ENCODE data around the gene MPHOSPH9. TPM values are rescaled to one million over a fixed set of nuclear protein-coding genes. Genes with fewer than 3 reads are reported as not detected.
A peak's percentile ranks its signal among the peaks of the same experiment; 100 is the strongest.

Gene MPHOSPH9
- total and polyA plus RNA-seq, 2 donors (not counting 1 experiment from before 2014, with no cell fraction given), result 11.8 to 45.1 TPM

DNA sequence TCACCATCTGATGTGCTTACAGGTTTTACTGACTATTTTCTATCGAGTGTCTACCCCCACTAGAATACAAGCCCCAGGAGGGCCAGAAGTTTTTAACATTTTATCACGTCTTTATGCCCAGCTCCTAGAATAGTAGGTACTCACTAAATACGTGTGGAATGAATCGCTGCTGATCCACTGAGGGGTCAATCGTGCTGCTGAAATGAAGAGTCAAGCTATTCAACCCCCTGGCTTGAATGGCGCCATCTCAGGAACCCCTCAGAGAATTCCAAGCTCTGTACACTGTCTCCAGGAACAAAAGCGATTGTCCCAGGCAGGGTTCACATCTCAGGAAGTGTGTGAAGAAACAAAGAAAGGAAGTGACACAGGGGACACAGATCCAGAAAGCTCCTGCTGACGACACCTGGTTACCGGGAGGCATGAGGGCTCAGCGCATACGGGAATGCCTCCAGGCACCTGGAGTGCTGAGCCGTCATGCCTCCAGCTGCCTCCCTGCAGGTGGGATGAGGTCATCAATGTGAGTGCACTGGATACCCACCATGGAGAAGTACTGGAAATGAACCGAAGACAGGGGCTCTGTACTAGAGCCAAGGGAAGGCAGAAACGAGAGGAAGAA is 127.6 kb downstream of the MPHOSPH9 start:
- no peaks in the 10 kb centered on the region for H3K27me3 Mint-ChIP-seq

More for the DNA sequence above, 127.6 kb downstream of the MPHOSPH9 start:
- Histone ChIP-seq H3K27me3 (replicated peaks in 1 of 4; ENCODE audit: control extremely low read depth in 1 of 4, control insufficient read depth in 3 of 4, insufficient read depth in 4 of 4, low read length in 3 of 4) (no peaks in the 10 kb centered on the region), H2AFZ (ENCODE audit: insufficient read depth, low read depth, low read length, poor library complexity, severe bottlenecking) (no peak overlapping the region), H4K20me1 (ENCODE audit: control insufficient read depth, insufficient read depth, low read length, poor library complexity, severe bottlenecking) (no peaks in the 10 kb centered on the region), H3K79me2 (ENCODE audit: control insufficient read depth, insufficient read depth, low read length) (peaks cover 60% of the 10 kb centered on the region), H3K4me2 (replicated peaks; ENCODE audit: low read depth, low read length, poor library complexity, severe bottlenecking) (no peak overlapping the region), H3K4me3 (ENCODE audit: control extremely low read depth in 1 of 5, extremely low read depth in 1 of 5, insufficient read depth in 1 of 5, low read depth in 2 of 5, low read length in 4 of 5) (no peak overlapping the region), H3K27ac (ENCODE audit: low read length in 2 of 2) (no peak overlapping the region), H3K9me3 (ENCODE audit: control extremely low read depth in 1 of 3, control insufficient read depth in 2 of 3, insufficient read depth in 1 of 3, low read length in 2 of 3) (no peaks in the 10 kb centered on the region), H3K36me3 (replicated peaks in 1 of 2; ENCODE audit: control extremely low read depth in 1 of 2, control insufficient read depth in 1 of 2, extremely low read depth in 1 of 2, insufficient read depth in 2 of 2, low read length in 1 of 2) (peaks cover 2 to 3% of the 10 kb centered on the region in 2 experiments), H3K9ac (ENCODE audit: low read length) (no peak overlapping the region), H3K4me1 (ENCODE audit: control insufficient read depth in 2 of 2, insufficient read depth in 2 of 2, low read length in 2 of 2) (peaks cover 25 to 32% of the 10 kb centered on the region in 2 donors)
- 97% methylated on average over 10 of the region's 14 CpGs for WGBS (ENCODE audit: insufficient coverage)
- H3K9me3 Mint-ChIP-seq (ENCODE audit: insufficient read depth), result no peaks in the 10 kb centered on the region
- TF ChIP-seq CTCF (IDR thresholded peaks at IDR 0.05) (no peak), EZH2 (IDR thresholded peaks at IDR 0.05; ENCODE audit: borderline replicate concordance, insufficient read depth, low read depth, low read length, poor library complexity, severe bottlenecking) (no peak)
- DNase-seq (no peak), ATAC-seq (ENCODE audit: low read depth) (no peak)
- intact Hi-C loops (cut with micrococcal nuclease), result loop anchor here (5.0 kb wide), 1 partner anchor 37 kb away; no protein-coding TSS in a partner anchor
- peak overlapping the region; percentile 43 for H3K4me3 Mint-ChIP-seq
- CTCF ChIA-PET, result interaction anchor here (1.0 kb wide), 1 partner anchor 63 kb away, joined by 3 read pairs; no protein-coding TSS in a partner anchor
- POLR2A ChIA-PET, result interaction anchor here (1.2 kb wide), 1 partner anchor 16 kb away, joined by 3 read pairs; no protein-coding TSS in a partner anchor
- H3K27ac Mint-ChIP-seq, result peak overlapping the region; percentile 74
- peaks cover 38% of the 10 kb centered on the region for H3K4me1 Mint-ChIP-seq
